Glomerular visceral epithelial cell (primary cell): Measurements from ENCODE around the gene MTX1.
A peak's percentile ranks its signal among the peaks of the same experiment; 100 is the strongest.
"Not testable (repeated sequence)": the region's sequence is repeated elsewhere in the genome, so short reads cannot be mapped to it uniquely, and the experiment has no call there.

ENCODE experiments used
- DNase-seq: peaks from one replicate; pipeline ENCODE4 v3.0.0-alpha.2; 2016; ENCODE audit errors: extremely low spot score

MTX1 gene, protein sequence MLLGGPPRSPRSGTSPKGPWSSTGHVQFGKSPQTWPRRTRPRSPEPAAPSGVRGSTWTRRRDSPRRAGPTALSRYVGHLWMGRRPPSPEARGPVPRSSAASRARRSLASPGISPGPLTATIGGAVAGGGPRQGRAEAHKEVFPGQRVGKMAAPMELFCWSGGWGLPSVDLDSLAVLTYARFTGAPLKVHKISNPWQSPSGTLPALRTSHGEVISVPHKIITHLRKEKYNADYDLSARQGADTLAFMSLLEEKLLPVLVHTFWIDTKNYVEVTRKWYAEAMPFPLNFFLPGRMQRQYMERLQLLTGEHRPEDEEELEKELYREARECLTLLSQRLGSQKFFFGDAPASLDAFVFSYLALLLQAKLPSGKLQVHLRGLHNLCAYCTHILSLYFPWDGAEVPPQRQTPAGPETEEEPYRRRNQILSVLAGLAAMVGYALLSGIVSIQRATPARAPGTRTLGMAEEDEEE

DNA sequence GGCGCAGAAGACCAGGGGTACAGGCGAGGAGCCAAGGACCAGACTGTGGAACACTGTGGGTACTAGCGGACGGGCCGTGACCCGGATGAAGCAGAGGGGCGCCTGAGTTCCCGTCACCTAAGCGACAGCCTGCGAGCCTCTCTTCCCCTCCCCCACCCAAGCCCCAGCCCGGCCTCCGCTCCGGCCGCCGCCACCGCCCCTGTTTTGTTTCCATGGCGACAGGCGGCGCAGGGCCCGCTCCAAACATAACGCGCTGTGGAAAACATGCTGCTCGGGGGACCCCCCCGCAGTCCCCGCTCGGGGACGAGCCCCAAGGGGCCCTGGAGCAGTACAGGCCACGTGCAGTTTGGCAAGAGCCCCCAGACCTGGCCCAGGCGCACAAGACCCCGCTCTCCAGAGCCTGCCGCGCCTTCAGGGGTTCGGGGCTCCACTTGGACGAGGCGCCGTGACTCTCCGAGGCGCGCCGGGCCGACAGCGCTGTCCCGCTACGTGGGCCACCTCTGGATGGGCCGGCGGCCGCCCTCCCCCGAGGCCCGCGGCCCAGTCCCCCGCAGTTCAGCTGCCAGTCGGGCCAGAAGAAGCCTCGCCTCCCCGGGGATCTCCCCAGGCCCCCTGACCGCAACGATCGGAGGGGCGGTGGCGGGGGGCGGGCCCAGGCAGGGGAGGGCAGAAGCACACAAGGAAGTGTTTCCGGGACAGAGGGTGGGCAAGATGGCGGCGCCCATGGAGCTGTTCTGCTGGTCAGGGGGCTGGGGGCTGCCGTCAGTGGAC, at the start of gene MTX1:
TSS of gene MTX1 (plus strand) at position 155 of the 771 bp plus-strand sequence. CDS start at position 265, 110 bp downstream.
- peak; percentile 92 for DNase-seq

DNA sequence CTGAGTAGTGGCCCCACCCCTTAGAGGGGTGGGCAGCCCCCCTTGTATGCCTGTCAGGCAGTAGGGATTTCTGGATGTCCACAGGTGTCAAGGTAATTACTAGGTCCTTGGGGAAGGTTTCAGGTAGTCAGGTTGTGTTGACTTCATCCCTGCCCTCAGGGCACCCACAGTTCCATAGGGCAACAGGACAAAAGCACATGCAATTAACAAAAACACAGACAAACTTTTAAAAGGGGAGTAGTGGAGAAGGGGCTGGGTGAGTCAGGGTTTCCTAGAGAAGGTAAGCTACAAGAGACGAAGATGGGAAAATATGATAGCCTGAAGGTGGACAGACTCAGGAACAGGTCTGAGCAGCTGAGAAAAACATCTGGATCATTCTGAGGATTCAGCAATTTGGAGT, 49.5 kb upstream of the MTX1 start:
- DNase-seq: no peak

DNA sequence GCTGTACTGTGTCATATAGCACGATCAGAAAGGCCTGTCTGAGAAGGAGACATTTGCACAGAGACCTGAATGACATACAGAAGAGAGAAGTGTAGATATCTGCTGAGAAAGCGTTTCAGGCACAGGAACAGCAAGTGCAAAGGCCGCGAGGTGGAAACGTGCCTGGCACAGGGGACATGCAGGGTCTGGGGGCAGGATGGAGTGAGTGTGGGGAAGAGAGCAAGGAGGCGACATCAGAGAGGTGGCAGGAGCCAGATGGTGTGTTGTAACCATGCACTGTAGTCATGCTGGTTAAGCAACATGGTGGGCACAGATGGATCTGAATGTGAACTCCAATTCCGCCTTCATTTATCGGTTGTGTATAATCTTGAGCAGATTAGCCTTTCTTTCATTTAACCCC, 48.4 kb upstream of the MTX1 start:
- no peak for DNase-seq

DNA sequence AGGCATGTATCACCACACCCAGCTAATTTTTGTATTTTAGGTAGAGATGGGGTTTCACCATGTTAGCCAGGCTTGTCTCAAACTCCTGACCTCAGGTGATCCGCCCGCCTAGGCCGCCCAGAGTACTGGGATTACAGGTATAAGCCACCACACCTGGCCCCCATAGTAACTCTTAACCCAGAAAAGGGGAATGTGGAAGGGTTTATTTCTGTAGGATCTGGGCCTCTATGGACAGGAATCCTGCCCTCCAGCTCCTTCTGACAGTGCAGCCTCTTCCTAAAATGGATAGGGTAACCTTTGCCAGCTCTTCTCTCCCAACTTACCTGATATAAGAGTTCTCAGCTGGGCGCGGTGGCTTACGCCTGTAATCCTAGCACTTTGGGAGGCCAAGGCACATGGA, 45.9 kb upstream of the MTX1 start:
- not testable (repeated sequence) for DNase-seq

DNA sequence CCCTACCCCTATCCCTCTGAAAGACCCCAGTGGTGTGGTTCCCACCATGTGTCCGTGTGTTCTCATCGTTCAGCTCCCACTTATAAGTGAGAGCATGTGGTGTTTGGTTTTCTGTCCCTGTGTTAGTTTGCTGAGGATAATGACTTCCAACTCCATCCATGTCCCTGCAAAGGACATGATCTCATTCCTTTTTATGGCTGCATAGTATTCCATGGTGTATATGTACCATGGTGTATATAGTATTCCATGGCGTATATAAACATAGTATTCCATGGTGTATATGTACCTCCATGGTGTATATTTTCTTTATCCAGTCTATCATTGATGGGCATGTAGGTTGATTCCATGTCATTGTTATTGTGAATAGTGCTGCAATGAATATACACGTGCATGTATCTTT, 44.7 kb upstream of the MTX1 start:
- DNase-seq: not testable (repeated sequence)

DNA sequence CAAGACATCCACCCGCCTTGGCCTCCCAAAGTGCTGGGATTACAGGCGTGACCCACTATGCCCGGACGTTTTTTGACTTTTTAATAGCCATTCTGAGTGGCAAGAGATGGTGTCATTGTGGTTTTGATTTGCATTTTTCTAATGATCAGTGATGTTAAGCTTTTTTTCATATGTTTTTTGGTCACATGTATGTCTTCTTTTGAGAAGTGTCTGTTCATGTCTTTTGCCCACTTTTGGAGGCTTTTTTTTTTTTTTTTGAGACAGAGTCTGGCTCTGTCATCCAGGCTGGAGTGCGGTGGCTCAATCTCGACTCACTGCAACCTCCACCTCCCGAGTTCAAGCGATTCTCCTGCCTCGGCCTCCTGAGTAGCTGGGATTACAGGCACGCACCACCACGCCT, 43.9 kb upstream of the MTX1 start:
- DNase-seq: not testable (repeated sequence)

DNA sequence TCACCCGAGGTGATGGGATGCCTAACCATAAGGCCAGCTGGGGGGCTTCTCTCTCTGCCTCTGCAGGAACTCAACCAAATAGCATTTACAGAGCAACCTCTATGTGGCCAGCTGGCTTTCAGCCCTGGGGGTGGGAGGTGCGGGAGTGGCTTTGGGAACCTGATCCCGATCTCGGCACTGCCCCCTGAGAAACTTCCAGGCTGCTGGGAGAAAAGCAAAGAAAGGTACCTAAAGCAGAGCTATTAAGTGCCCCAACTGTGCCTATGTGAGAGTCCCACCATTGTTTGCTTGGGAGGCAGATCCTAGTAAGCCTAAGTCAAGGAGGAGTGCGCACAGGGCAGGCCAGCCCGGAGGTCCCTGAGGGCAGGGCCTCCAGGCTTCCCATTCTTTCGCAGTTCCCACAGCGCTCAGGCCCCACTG, 42.4 kb upstream of the MTX1 start:
- no peak for DNase-seq

DNA sequence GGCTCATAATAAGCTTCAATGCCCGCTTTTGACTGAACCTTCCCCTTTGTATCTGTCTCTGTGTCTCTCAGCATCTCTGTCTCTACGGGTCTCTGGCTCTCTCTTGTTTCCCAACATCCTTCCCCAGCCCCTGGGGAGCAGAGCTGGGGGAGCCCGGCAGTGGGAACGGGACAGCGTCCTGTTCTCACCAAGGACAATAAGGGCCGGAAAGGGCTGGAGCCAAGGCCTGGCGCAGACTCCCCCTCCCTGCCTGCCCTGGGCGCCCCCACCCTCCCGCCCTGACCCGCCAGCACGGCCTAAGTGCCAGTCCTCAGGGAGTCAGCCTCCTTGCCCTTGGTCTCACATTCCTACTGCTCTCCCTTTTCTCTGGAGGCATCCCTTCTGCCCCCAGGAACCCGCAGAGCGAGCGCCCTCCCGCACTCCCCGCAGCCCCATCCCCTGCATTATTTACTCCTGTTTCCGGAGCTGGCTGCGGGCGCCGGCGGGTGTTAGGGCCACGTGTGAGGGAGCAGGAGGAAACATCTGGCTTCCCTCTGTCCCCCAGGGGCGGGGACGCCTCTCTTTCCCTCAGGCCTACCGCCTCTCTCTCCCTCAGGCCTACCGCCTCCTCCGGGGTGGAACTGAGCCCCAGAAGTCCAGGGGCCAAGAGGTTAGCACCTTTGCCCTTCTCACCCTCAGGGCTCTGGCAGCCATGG, 41.9 kb upstream of the MTX1 start:
- DNase-seq: no peak

DNA sequence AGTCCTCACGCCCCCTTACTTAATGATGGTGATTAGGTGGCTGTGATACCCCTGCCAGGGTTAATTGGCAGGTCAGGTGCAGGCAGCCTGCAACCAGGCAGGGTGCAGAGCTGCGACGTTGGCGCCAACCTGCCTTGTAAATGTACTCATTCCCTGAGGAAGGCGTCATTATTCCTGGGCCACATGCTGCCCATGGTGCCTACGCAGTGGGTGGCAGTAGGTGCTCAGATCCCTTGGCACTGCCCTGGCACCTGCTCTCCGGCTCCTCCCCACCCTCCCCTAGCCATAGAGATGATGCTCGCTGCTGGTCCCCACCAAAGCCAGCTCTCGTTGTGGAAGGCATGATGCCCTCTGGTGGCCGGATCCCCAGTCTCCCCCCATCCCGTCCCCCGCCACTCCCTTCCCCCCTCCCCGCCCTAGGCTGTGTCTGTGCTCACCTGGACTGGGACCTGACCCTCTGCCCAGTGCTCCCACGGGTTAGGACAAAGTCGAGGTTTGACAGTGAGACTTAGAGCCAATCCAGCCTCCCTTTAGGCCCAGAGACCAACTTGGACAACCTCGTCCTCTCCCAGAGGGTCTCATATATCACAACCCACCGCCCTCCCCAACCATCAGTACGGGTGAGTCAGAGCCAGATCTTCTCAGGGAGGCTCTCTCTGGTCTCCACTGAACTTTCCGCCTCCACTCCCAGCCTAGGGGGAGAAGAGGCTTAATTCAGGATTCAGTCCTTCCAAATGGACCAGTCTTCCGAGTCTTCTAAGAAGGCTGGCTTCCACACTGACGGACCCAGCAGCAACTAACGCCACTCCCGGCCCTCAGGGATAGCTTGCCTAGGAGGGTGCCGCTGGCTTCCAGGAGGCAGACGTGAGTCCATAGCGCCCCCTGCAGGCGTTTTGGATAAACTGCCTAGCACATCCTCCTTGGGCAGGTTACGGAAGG, 41.1 kb upstream of the MTX1 start:
- peak; percentile 85 for DNase-seq

DNA sequence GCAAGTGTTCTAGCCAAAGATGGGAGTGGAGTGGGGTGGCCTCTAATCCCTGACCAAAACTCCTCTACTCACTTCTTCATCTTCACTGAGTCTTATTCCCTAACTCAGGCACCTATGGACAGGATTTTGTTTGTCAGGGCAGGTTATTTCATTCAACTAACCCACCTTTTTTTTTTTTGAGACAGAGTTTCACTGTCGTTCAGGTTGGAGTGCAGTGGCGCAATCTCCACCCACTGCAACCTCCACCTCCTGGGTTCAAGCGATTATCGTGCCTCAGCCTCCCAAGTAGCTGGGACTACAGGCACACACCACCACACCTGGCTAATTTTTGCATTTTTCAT, 40.4 kb upstream of the MTX1 start:
- not testable (repeated sequence) for DNase-seq

DNA sequence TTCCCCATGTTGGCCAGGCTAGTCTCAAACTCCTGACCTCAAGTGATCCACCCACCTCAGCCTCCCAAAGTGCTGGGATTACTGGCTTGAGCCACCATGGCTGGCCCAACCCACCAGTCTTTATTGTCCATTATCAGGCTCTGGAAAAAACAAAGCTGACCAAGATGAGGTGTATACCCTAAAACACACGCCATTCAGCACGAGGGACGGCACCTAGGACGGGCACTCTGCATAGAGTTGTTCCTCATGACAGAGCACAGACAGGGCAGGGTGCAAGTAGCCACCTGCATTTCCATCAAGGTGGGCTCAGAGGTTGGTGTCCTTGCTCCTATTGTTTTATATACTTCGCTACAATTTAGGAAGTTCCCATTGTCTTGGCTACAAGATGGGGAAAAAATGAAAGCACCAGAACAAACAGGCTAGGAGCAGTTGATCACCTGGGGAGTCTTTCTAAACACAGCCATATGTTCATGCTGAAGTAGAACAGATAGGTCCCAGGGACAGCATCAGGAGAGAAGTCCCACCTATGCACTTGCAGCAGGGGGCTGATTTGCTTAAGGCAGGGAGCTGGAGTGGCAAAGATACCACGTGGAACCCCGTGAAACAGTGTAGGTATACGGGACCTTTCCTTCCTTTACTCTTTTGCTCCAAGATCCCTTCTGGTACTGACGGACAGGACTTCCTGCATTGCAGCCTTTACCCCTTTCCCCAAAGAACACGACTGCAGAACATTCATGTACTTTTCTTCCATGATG, 39.9 kb upstream of the MTX1 start:
- DNase-seq: no peak

DNA sequence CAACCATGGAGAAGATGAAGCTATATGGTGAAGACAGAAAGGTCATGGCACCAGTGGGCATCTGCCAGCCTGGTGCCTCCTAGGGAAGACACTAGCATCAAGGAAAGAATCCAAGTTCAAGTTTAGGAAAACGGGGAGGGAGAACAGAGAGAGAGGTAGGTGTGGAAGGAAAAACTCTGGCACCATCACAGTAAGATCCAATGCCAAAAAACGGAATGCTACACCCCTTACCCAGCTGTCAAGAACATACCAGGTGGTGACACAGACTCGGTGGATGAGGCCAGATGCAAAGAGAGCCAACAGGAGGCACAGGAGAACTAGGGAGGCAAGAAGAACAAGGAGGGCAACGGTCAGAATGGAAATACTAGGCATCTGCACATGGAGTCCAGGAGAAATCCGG, 39.0 kb upstream of the MTX1 start:
- DNase-seq: no peak

DNA sequence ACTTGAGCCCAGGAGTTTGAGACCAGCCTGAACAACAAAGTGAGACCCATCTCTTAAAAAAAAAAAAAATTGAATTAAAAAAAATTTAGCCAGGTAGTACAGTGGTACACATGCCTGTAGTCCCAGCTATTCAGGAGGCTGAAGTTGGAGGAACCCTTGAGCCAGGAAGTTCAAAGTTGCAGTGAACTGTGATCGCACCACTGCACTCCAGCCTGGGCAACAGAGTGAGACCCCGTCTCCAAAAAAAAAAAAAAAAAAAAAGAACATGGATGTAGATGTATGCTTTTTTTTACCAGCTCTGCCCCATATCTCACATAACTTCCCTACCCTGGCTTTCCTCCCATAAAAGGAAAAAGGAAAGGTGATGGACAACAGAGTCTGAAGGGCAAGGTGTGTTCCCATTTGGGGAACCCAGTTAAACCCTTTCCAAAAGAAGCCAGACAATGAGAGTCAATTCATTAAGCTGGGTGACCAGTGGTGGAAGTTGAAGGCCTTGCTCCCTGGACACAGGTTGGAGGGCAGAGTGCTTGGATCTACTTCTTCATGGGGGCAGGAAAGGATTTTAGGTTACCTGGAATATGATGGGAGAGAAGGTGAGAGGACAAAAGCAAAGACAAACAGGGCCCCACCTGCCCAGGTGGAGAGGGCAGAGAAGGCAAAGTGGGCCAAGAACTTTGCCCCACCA, 38.3 kb upstream of the MTX1 start:
- DNase-seq: no peak

DNA sequence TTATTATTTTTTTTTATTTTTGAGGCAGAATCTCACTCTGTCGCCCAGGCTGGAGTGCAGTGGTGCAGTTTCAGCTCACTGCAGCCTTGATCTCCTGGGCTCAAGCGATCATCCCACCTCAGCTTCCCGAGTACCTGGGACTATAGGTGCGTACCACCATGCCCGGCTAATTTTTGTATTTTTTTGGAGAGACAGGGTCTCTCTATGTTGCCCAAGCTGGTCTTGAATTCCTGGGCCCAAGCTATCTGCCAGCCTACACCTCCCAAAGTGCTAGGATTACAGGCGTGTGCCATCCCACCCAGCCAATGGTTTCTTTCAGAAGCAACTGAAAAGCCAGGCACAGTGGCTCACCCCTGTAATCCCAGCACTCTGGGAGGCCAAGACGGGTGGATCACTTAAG, 37.7 kb upstream of the MTX1 start:
- DNase-seq: no peak

DNA sequence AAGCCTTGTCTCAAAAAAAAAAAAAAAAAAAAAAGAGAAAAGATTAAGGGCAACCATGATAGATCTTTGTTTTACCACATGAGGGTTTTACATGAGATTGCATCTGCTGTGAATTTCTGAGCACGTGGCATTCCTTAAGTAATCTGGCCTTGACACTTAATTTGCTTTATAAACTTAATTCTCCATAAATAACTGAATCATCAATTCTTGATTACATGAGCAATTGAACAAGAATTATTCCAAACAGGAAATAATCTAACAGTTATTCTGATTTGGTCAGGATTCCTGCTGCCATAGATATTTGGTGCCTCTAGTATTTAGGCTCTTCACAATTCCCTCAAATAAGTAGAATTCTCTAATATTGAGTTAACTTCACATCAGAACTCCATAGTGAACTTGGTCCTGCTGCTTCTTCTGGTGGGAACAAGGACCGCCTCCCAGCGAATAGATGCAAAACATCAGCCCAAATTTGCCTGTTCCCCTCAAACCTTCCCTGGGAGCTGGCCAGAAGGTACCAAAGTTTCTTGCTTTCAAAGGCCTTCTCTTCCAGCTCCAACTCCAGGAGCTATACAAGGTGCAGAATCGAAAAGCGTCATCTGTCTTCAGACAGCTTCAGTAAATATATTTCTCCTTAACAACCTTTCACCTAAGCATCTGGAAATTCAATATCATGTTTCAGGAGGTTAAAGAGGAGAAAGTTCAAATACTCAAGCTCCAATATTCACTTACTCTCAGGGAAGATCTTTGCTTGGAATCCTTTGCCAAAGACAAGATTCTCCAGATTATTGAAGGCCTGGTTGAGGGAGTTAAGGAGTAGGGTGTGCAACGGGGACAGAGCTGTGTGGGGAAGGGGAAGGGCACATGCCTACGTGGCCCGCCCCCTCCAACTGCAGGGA, 36.4 kb upstream of the MTX1 start:
- no peak for DNase-seq

DNA sequence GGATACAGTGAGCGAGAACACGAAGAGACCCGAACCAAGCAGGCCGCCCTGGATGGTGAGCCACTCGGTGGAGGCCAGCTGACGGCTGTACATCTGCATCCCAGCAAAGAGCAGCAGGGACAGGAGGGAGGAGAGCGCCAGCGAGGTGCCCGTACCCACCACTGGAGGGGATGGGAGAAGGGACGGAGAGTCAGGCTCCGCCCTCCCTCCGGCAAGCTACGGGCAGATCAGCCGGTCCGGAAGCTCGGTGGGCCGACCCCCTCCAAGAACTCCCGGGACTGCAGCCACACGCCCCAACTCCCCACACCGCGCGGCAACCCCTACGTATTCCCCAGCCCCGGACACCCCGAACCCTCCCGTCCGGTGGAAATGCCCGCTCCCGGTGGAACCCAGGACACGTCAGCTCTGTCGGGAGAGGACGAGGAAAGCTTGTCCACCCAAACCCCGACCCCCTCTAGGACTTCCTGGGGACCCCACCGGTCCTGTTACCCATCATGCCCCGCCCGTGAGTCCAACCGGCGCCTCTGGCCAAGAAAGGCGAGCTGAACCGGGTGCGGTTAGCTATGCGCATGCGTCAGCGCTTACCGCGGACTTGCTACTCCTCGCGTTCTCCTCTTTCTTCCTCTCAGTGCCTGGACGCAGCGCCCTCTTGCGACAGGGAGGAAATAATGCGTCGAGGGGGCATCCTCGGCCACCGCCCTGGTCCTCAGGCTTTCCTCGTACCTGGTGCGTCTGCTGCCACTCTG, 35.6 kb upstream of the MTX1 start, which contains the start of gene KRTCAP2:
TSS of gene KRTCAP2 (minus strand) at position 573 of the 746 bp plus-strand sequence. CDS start at position 493, 80 bp downstream.
- peak; percentile 97 for DNase-seq

DNA sequence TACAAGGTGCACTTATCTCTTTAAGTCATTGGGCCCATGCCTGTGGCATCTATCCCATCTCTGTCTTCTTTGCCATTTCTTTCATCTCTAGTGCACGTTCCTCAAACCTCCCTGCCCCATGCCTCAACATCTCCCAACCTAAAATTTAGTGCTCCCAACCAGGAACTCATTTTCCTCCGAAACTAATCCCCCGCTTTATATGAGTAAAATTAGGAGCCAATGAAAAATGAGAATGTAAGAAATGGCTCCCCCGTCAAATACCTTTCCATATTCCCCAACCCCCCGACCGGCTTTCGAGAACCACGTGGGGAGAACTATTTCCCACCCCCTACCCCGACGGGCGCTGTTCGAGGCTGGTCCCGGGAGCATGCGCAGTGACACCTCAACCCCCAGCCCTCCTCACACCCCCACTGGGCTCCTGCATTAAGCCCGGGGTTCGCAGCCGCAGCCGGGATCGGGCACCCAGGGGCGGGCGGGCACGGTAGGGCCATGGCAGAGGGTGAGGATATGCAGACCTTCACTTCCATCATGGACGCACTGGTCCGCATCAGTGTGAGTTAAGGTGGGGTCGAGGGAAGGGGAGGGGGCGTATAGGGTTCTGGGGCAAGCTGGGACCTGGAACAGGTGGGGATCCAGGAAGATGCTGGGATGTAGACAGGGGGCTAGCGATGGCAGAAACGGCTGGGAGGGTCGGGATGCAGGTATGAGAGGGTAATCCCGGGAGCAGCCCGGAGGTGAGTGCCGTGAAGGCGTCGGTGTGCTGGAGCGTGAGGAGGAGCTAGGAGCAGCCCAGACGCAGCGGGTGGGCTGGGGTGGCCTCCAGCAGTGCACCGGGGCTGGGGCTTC, 34.8 kb upstream of the MTX1 start, which contains the start of gene TRIM46:
TSS of gene TRIM46 (plus strand) at position 372 of the 846 bp plus-strand sequence. CDS start at position 490, 118 bp downstream.
- peak; percentile 55 for DNase-seq
